C1 segment of cervical spinal cord (tissue), 14 donors: ENCODE measurements around the gene TPMT.

Source experiments
- DNase-seq, 14 donors: peaks; one replicate each; lab custom pipeline; 2025; lab: John Stamatoyannopoulos, UW

TPMT gene

DNA sequence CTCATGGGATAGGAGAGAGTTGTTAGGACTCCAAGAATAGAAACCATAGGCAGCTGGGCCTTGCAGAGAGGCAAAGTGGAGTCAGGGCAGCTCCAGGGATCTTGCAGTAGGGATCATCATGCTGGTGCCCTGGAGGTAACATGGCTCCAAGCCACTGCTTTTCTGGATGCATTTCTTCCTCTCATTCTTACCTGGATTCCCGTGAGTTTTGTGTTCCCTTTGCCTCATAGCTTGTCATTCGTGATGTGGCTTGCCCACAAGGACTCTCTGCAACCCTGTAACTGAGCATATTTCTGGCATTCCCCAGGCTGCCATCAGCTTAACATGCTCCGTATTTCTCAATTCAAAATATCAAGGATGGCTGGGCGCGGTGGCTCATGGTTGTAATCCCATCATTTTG is 37.7 kb downstream of the TPMT start:
- DNase-seq: no peak

DNA sequence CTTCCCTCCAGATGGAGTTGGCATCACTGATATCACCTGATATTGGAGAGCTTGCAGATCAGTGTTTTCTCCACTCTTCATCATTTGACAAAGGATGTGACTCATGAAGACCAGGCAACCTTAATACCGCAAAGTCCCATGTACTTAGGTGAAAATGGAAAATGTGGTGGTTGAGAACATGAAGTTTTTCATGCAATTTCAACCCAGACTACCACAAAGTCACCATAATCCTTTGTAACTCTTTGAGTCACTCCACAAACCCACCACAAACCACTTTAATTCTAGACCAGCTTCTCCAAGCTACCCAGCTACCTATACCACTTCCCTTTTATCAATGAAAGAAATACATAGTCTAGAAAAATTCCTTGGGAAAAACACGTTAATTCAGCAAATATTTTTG is 39.5 kb downstream of the TPMT start:
- DNase-seq: no peak

DNA sequence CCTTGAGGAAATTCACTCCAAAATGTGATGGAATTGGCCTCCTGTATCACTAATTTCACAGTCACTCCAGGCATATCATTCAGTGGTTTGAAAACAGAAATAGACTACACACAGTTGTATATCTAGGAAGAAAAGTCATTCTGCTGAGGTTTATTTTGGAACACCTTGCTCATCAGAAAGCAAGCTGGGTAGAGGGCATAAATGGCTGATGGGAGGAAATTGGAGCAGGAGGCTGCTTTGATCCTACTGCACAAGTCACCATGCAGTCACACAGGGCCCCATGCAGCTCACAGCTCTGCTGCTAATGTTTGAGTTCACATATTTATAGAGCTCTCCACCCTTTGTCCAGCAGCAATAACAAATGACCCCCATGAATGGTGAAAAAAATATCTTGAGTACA is 44.7 kb downstream of the TPMT start:
- DNase-seq: no peak

DNA sequence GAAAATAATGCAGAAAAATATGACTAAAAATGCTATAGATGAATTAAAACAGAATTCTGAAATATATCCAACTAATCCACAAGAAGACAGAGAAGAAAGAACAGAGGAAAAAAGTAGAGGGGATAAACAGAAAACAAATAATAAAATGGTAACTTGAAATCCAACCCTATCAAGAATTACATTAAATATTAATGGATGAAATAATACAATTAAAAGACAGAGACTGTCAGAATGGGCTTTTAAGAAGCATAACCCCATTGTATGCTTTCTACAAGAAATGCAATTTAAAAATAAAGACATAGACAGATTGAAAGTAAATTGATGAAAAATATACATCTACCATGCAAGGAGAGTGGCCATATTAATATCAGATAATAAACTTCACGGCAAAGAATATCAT is 47.8 kb downstream of the TPMT start:
- no peak for DNase-seq

DNA sequence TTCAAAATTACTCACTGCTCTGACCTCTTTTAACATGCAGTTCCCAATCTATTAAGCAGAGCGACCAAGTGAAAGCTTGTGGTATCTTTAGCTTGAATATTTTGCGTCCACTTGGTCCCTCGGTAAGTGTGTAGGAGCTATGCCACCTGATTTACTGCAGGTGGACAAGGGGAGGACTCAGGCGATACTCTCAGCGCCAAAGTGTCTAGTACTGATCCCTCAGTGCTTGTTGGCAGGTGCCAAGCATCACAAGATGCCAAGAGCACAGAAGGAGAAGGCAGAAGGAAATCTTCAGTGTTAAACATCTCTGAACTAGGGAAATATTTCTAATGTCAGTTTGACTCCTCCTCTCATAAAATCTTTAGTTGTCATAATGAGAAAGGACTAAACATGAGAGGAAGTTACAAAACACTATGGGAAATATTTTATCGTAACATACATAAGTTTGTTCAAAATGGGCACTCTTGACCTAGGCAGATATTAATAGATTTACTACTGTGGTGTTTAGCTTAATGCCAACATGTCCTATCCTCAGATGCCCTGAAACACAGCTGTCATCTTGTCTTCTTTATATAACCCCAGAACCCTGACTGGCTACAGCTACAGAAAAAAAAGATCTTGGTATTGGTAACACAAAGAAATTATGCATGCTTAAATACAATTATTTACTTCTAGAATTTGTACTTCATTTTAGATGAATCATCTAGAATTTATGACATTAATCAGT is 51.9 kb downstream of the TPMT start:
- DNase-seq: peak in 1 of 14 donors; percentile 20

DNA sequence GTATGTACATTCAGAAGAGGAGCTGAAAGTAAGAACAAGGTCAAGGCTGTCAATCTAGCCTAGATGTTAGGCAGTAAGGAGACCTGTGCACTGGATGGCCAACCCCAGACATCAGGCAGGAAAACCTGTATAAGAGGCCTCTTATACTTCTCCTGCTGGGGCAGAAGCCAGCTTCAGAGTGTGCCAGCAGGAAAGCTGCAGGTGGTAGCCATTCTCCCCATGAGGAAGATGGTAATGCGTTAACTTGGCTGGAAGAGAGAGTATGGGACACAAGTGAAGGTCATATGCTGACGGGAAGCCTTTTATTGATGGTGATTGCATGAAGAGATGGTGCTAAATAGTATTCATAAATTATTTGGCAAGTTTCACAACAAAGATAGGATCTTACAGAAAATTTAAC is 53.0 kb downstream of the TPMT start:
- DNase-seq: peak in 1 of 14 donors; percentile 14

DNA sequence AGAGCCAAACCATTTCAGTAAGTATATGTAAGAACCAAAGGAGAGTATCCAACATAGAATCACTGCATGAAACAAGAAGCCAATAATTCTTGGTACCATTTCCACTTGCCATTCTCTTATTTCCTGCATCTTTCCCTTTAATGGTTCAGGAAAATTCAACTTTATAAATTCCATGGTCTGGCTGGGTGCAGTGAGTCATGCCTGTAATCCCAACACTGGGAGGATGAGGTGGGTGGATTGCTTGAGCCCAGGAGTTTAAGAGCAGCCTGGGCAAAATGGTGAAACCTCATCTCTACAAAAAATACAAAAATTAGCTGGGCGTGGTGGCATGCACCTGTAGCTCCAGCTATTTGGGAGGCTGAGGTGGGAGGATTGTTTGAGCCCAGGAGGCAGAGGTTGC is 53.6 kb downstream of the TPMT start:
- no peak for DNase-seq

DNA sequence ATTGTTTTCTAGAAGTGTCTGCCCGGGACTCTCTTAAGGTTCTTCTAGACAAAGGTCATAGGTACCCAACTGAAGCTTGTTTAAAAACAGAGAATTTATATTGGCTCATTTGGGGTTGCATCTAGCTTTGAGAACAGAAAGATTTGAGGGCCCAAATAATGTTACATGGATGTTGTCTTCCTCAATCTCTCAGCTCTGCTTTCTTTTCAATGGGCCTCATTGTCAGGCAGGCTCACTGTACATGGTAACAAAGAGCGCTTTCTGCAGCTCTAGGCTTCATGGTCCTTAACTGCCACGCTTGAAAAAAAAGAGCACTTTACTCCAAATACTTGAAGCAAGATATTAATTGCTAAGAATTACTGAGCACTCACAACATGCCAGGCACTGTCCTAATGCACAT is 54.6 kb downstream of the TPMT start:
- peak in 9 of 14 donors; percentile 3 to 36 (median 14) for DNase-seq

DNA sequence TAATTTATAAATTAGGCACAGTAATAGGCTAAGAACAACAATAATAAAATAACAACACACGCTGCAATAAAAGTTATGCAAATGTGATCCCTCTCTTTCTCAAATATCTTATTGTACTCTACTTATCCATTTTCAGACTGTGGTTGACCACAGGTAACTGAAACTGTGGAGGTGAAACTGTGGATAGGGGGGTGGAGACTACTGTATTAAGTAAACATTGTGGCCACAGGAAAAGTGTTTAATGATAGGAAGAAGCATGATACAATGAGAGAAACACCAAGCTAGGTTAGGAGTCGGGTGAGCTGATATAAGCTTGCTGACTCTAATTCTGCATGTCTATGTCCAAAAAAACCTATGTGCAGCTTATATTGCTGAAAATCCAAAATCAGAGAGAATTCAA is 55.4 kb downstream of the TPMT start:
- DNase-seq: no peak

DNA sequence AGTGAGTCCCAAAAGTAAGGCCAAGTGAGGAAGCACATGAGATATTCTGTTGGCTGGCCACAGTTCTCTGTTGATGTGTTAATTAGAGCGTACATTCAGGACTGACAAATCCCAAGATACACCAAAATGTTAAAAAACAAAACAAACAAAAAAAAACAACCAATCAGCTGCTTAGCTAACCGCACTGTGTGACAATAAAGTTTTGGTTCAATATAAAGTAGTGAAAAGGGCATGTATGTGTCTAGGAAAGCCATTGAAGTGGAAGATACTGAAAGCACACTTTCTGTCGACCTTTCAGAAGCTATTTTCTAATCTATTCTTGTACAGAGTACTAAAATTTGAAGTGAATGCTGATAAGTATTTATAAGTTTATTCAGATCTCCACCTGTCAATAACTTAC is 58.5 kb downstream of the TPMT start:
- DNase-seq: no peak

DNA sequence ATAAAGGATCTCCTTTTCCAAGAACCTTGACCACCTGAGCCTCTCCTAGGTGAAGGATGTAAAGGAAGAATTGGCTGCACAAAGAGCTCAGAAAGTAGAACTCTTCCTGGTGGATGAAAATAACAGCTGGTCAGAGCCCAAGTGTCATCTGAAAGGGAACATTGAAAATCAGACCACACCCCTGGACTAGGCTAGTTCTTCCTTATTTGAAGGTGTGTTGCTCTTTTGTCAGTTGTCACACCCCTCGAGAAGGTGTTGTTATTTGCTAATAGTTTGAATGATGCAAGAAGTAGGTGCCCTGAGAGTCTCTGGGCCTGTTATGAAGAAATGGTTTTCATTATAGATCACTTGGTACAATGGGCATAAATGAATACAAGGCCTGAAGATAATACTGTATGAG is 63.5 kb downstream of the TPMT start:
- DNase-seq: no peak

DNA sequence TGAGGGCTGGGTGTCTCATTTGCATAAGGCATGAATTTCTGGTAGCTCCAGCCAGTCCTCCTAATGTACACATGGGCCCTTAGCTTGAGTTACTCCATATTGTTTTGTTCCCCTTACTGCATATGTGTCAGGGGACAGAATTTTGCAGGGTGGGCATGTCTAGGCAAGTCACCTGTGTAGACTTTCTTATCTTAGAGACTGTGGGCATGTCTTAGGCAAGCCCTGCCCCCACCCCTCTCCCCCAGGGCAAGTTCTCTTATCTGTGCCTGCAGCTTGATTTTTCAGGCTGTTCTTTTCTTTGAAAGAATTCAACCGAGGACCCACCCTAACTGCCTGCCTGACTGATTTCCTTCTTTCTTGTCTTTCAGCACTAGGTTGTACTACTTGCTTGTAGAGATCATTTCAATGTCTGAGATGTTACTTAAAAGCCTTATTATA is 64.5 kb downstream of the TPMT start:
- no peak for DNase-seq

DNA sequence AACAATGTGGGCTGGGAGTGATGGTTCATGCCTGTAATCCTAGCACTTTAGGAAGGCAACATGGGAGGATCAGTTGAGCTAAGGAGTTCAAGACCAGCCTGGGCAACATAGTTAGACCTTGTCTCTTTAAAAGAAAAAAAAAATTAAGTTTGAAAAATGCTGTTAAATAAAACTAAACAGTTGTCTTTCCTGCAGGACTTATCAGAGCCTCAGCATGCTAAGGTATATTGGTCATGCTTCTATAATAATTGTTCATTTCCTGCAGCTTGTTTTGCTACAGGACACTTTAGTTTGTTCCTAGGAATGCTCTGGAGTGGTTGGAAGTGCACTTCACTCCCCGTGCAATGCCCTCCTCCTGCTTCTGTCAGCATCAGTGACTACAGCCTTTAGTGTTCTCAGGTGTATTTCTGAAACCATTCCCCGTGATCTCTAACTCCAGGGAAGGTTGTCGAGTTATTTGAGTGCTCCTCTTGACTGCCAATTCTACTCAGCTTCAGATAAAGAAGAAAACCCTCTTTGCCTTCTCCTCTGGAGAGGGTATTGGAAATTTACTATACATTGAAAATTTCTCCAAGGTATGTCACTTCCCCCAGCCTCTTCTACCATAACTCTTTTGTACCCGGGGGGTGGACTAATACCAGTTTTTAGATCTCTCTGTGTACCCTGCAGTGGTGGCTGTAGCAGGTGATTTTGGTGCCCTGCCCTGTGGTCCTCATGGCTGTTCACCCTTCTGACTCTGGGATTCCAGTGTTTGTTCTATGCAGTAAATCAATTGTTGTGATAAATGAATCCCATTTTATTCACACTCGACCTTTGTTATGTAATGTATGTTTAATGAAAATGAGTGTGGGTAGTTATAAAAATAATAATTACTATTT is 66.2 kb downstream of the TPMT start:
- DNase-seq: no peak

DNA sequence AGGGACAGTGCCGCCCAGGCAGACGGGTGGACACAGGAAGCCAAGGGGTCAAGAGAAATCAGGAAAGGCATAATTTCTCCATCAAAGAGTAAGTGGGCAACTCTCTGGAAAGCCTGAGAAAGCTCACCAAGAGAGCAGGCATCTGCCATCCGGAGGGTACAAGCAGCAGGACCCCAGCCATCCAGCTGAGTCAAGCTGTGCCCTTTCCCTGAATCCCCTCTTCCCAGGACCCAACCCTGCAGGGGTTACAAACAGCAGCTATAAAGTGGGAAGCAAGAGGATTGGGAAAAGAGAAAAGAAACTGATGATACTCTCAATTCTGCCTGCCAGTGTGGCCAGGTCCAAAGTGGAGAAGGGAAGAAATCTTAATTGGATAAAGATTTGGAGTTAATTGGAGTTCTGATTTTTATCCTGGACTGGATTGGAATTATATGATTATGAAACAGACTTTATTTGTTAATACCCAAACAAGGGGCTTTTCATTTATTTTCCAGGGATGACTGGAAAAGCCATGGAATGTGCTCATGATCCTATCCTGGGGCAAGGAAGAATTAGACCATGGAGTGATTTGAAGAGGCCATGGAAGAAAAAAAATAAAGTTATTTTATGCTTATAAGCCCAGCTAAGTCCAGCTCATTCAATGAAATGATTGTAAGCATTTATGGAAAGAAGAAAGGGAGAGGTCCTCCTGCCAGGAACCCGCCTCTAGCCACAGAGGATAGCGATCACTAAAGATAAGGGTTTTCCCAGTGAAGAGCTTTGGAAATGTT is 67.3 kb downstream of the TPMT start:
- DNase-seq: no peak

DNA sequence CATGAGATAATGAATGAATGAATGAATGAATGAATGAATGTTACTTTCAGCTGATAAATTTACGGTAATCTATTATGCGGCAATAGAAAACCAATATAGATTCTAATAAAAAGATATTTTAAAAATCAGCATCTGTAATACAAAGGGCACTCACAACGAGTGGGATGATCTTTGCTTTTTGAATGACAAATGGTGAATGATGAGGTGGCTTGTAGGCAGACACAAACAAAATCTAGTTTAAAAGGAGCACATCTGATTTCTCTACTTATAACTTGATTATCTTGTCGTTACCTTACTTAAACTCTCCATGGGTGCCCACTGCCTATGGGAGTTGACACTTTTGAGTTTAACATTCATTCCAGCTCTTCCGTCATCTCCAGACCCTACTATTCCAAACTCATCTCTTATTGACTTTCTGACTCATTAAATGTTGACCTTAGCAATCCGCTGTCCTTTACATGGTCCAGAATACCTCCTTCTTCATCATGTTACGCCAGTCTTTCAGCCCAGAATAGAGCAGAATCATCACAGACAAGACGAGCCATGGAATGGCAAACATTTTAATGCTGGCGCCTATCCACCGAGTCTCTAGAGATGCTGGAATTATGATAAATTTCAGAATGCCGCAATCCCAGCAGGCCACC is 73.7 kb downstream of the TPMT start:
- DNase-seq: no peak

DNA sequence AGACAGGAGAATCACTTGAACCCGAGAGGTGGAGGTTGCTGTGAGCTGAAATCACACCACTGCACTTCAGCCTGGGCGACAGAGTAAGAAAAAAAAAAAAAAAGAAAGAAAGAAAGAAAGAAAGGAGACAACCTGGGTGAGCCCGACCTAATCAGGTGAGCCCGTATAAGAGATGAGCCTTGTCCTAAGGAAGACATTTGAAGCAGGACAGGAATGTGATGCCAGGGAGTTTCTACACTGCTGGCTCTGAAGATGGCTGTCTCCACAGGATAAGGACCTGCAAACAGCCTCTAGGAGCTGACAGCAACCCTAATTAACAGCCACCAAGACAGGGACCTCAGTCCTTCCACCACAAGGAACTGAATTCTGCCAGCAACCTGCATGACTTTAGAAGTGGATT is 74.3 kb downstream of the TPMT start:
- no peak for DNase-seq

DNA sequence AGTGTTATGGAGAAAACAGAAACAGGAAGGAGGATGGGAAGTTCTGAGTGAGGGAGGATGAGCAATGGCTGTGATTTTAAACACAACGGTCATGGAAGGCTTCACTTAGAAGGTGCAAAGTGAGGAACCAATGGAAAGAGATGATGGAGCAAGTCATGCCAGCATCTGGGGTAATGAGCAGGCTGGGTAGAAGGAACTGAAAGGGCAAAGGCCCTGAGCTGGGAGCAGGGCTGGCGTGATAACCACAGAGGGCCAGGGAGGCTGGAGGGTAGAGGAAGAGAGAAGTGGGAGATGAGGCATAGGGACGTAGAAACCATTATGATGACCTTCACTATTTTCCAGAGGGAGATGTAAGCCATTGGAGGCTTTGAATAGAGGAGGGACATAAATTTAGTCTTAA is 76.0 kb downstream of the TPMT start:
- DNase-seq: no peak
